CD4-positive, alpha-beta memory T cell (primary cell): Measurements from ENCODE around the gene DCN. TPM values are rescaled to one million over a fixed set of nuclear protein-coding genes. Genes with fewer than 3 reads are reported as not detected.

Source experiments
- CTCF ChIA-PET: fragments of 350-600 bp; sonication (Branson Sonifier 250); formaldehyde crosslinking; loops from one replicate; lab custom pipeline; 2021; ENCODE audit warnings: inconsistent platforms; ENCODE audit not compliant: partially characterized antibody; lab: Charles Lee
- POLR2A ChIA-PET: fragments of 350-600 bp; sonication (Branson Sonifier 250); formaldehyde crosslinking; loops from one replicate; lab custom pipeline; 2021; ENCODE audit not compliant: partially characterized antibody; lab: Charles Lee
- DNase-seq, 5 donors: peaks; one replicate each; pipeline versions ENCODE4 v3.0.0 to v3.0.0-alpha.2; 2020 to 2022; ENCODE audit warnings: mixed read lengths in 1 of 5
- H3K27ac ChIP-seq: one replicate; pipeline ENCODE4 v1.7.0; 2013; ENCODE audit warnings: low read depth, low read length
- H3K27me3 ChIP-seq: 2 replicates; pipeline ENCODE4 v1.7.0; 2013; ENCODE audit warnings: mild to moderate bottlenecking, low read length, moderate library complexity; ENCODE audit not compliant: insufficient read depth
- H3K36me3 ChIP-seq: 2 replicates; pipeline ENCODE4 v1.7.0; 2013; ENCODE audit warnings: mild to moderate bottlenecking, low read length, moderate library complexity; ENCODE audit not compliant: insufficient read depth
- H3K4me1 ChIP-seq: 2 replicates; pipeline ENCODE4 v1.7.0; 2013; ENCODE audit warnings: mild to moderate bottlenecking, low read length, moderate library complexity; ENCODE audit not compliant: insufficient read depth
- H3K4me3 ChIP-seq, 2 donors: one replicate each; pipeline ENCODE4 v1.7.0; 2013; ENCODE audit warnings: low read length in 2 of 2, mild to moderate bottlenecking in 1 of 2
- H3K9me3 ChIP-seq, 2 donors: one replicate each; pipeline ENCODE4 v1.7.0; 2013; ENCODE audit warnings: low read length in 2 of 2, control low read depth in 1 of 2; ENCODE audit not compliant: control insufficient read depth in 1 of 2
- H3K27ac Mint-ChIP-seq, 7 donors: one replicate each; pipeline ENCODE4 v1.8.0; 2020 to 2021; ENCODE audit warnings: mixed read lengths in 7 of 7, mild to moderate bottlenecking in 6 of 7, inconsistent platforms in 3 of 7, moderate library complexity in 3 of 7
- H3K27me3 Mint-ChIP-seq, 2 donors: one replicate each; pipeline ENCODE4 v1.8.0; 2020 to 2021; ENCODE audit warnings: mixed read lengths in 2 of 2
- H3K36me3 Mint-ChIP-seq, 2 donors: one replicate each; pipeline ENCODE4 v1.8.0; 2020 to 2021; ENCODE audit warnings: mixed read lengths in 2 of 2, inconsistent platforms in 1 of 2, mild to moderate bottlenecking in 1 of 2
- H3K4me1 Mint-ChIP-seq, 4 donors: one replicate each; pipeline ENCODE4 v1.8.0; 2020 to 2021; ENCODE audit warnings: mixed read lengths in 4 of 4, mild to moderate bottlenecking in 1 of 4
- H3K4me3 Mint-ChIP-seq, 8 donors: one replicate each; pipeline ENCODE4 v1.8.0; 2020 to 2021; ENCODE audit warnings: mixed read lengths in 8 of 8, mild to moderate bottlenecking in 7 of 8, moderate library complexity in 6 of 8, inconsistent platforms in 3 of 8
- H3K9me3 Mint-ChIP-seq, 8 donors: one replicate each; pipeline ENCODE4 v1.8.0; 2020 to 2021; ENCODE audit warnings: mixed read lengths in 8 of 8, mild to moderate bottlenecking in 5 of 8, inconsistent platforms in 3 of 8, moderate library complexity in 1 of 8
- intact Hi-C: fragments of 100-400 bp; cut with micrococcal nuclease; formaldehyde crosslinking; loops from one replicate; pipeline ENCODE4 v1.15.1; 2023
- polyA plus RNA-seq, 2 donors: library from polyadenylated mRNA; unstranded; fragments of 300-500 nt; fragmentation: Illumina TruSeq; gene quantifications; one replicate each; pipeline ENCODE4 v1.2.3, GENCODE V29; 2021
- total RNA-seq, 2 experiments: library from RNA; stranded (reverse); gene quantifications; one replicate each; pipeline ENCODE4 v1.2.3, GENCODE V29; 2021

DCN gene
- total and polyA plus RNA-seq, 4 experiments from 2014 or later: not detected

- no peaks in the 10 kb centered on the region for H3K27me3 ChIP-seq
- no peak for DNase-seq
- H3K9me3 Mint-ChIP-seq: peaks cover 0 to 9% (median 2%) of the 10 kb centered on the region in 8 donors
- ChIA-PET POLR2A (no interaction called here), CTCF (no interaction called here)
- H3K27ac ChIP-seq: no peak overlapping the region
- no peaks in the 10 kb centered on the region for H3K36me3 ChIP-seq
- H3K9me3 ChIP-seq: no peaks in the 10 kb centered on the region
- H3K4me1 ChIP-seq: no peaks in the 10 kb centered on the region
- no peak overlapping the region for H3K27ac Mint-ChIP-seq
- H3K4me3 Mint-ChIP-seq: no peak overlapping the region
- no peak overlapping the region for H3K4me3 ChIP-seq
- no peaks in the 10 kb centered on the region for H3K4me1 Mint-ChIP-seq
- no peaks in the 10 kb centered on the region for H3K36me3 Mint-ChIP-seq
- intact Hi-C loops: no loop called here
- H3K27me3 Mint-ChIP-seq: no peaks in the 10 kb centered on the region
These were observed 21.8 kb upstream of the DCN start for GRCh38 chr12:91204421-91204820.

DNA sequence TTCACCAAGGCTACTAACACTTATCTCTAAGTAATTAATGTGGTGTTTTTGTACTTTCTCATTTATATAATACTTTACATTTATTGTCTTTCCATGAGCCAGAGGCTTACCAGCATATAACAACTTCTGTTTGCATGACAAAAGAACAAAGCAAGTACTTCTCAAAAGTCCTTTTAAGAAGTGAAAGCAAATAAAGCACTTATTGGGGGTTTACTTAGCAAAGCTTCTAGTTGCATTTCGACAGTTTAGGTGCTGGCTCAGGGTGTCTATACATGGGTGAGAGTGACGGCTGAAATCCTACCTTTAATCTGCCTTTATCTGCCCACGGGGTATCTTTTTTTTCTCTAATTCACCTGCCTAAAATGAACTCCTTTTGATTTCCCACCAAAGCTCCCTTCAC, 21.0 kb upstream of the DCN start:
- Mint-ChIP-seq H3K4me3 (no peak overlapping the region), H3K27me3 (no peaks in the 10 kb centered on the region), H3K27ac (no peak overlapping the region), H3K36me3 (no peaks in the 10 kb centered on the region), H3K9me3 (peaks cover 0 to 9% (median 2%) of the 10 kb centered on the region in 8 donors), H3K4me1 (no peaks in the 10 kb centered on the region)
- DNase-seq: no peak
- intact Hi-C loops: no loop called here
- H3K27ac ChIP-seq: no peak overlapping the region
- POLR2A ChIA-PET: no interaction called here
- no peak overlapping the region for H3K4me3 ChIP-seq
- no peaks in the 10 kb centered on the region for H3K9me3 ChIP-seq
- no peaks in the 10 kb centered on the region for H3K27me3 ChIP-seq
- no peaks in the 10 kb centered on the region for H3K36me3 ChIP-seq
- CTCF ChIA-PET: no interaction called here
- H3K4me1 ChIP-seq: no peaks in the 10 kb centered on the region

- no peak overlapping the region for H3K4me3 Mint-ChIP-seq
- Histone ChIP-seq H3K4me3 (no peak overlapping the region), H3K27me3 (no peaks in the 10 kb centered on the region), H3K4me1 (no peaks in the 10 kb centered on the region), H3K36me3 (no peaks in the 10 kb centered on the region), H3K27ac (no peak overlapping the region), H3K9me3 (no peaks in the 10 kb centered on the region)
- ChIA-PET POLR2A (no interaction called here), CTCF (no interaction called here)
- no peak overlapping the region for H3K27ac Mint-ChIP-seq
- no peak for DNase-seq
- intact Hi-C loops: no loop called here
- H3K4me1 Mint-ChIP-seq: no peaks in the 10 kb centered on the region
- H3K36me3 Mint-ChIP-seq: no peaks in the 10 kb centered on the region
- peaks cover 0 to 4% (median 0%) of the 10 kb centered on the region in 8 donors for H3K9me3 Mint-ChIP-seq
- no peaks in the 10 kb centered on the region for H3K27me3 Mint-ChIP-seq
These were observed 19.8 kb upstream of the DCN start for GRCh38 chr12:91202390-91202789.

GRCh38 chr12:91196436-91196835, 13.8 kb upstream of the DCN start:
- Histone ChIP-seq H3K27me3 (no peaks in the 10 kb centered on the region), H3K27ac (no peak overlapping the region), H3K4me3 (no peak overlapping the region), H3K9me3 (no peaks in the 10 kb centered on the region), H3K4me1 (no peaks in the 10 kb centered on the region), H3K36me3 (no peaks in the 10 kb centered on the region)
- Mint-ChIP-seq H3K4me1 (no peaks in the 10 kb centered on the region), H3K27ac (no peak overlapping the region), H3K4me3 (no peak overlapping the region), H3K27me3 (no peaks in the 10 kb centered on the region), H3K9me3 (peaks cover 0 to 10% (median 2%) of the 10 kb centered on the region in 8 donors), H3K36me3 (no peaks in the 10 kb centered on the region)
- intact Hi-C loops: no loop called here
- DNase-seq: no peak
- ChIA-PET CTCF (no interaction called here), POLR2A (no interaction called here)

- Histone ChIP-seq H3K4me3 (no peak overlapping the region), H3K9me3 (no peaks in the 10 kb centered on the region), H3K27ac (no peak overlapping the region), H3K36me3 (no peaks in the 10 kb centered on the region), H3K4me1 (no peaks in the 10 kb centered on the region), H3K27me3 (no peaks in the 10 kb centered on the region)
- Mint-ChIP-seq H3K27me3 (no peaks in the 10 kb centered on the region), H3K4me3 (no peak overlapping the region), H3K9me3 (peaks cover 0 to 10% (median 2%) of the 10 kb centered on the region in 8 donors), H3K36me3 (no peaks in the 10 kb centered on the region), H3K4me1 (no peaks in the 10 kb centered on the region), H3K27ac (no peak overlapping the region)
- no peak for DNase-seq
- ChIA-PET CTCF (no interaction called here), POLR2A (no interaction called here)
- intact Hi-C loops: no loop called here
These were observed 11.9 kb upstream of the DCN start for GRCh38 chr12:91194500-91194899.

DNA sequence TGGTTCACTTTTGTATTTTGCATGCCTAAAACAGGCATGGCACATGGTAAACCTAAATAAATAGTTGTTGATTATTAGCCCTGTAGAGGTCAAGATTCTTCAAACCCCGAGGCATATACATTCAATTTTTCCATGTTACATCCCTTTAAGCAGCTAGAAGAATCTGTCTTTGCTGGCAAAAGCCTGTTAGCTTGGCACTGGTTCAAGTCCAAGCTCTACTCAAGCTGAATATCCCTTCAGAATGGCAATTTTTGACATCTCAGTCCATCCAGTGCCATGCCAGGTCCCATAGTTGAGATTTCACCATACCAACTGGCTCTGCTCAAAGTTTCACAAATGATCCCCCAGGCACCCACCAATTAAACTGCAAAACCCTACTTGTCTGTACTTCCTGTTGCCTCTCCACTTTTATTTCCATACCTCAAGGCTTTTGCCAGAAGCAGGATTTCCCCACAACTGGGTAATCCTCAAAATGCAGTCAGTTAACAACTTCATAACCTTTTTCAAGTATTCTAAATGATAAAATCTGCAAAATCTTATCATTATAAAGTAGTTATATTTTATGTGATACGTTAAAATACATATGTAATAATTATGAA, 9.0 kb upstream of the DCN start:
- no peak overlapping the region for H3K4me3 Mint-ChIP-seq
- peaks cover 0 to 6% (median under 1%) of the 10 kb centered on the region in 8 donors for H3K9me3 Mint-ChIP-seq
- DNase-seq: no peak
- Histone ChIP-seq H3K4me3 (no peak overlapping the region), H3K9me3 (no peaks in the 10 kb centered on the region), H3K36me3 (no peaks in the 10 kb centered on the region), H3K4me1 (no peaks in the 10 kb centered on the region), H3K27ac (no peak overlapping the region), H3K27me3 (no peaks in the 10 kb centered on the region)
- no peaks in the 10 kb centered on the region for H3K27me3 Mint-ChIP-seq
- no peak overlapping the region for H3K27ac Mint-ChIP-seq
- intact Hi-C loops: no loop called here
- H3K4me1 Mint-ChIP-seq: no peaks in the 10 kb centered on the region
- ChIA-PET POLR2A (no interaction called here), CTCF (no interaction called here)
- no peaks in the 10 kb centered on the region for H3K36me3 Mint-ChIP-seq

GRCh38 chr12:91189516-91189915, 6.9 kb upstream of the DCN start:
- H3K4me1 ChIP-seq: no peaks in the 10 kb centered on the region
- no peak overlapping the region for H3K4me3 ChIP-seq
- H3K4me3 Mint-ChIP-seq: no peak overlapping the region
- H3K36me3 Mint-ChIP-seq: no peaks in the 10 kb centered on the region
- no peaks in the 10 kb centered on the region for H3K36me3 ChIP-seq
- no peaks in the 10 kb centered on the region for H3K9me3 ChIP-seq
- no peaks in the 10 kb centered on the region for H3K27me3 Mint-ChIP-seq
- H3K27ac ChIP-seq: no peak overlapping the region
- H3K4me1 Mint-ChIP-seq: no peaks in the 10 kb centered on the region
- peaks cover 0 to 3% (median 0%) of the 10 kb centered on the region in 8 donors for H3K9me3 Mint-ChIP-seq
- CTCF ChIA-PET: no interaction called here
- intact Hi-C loops: no loop called here
- H3K27me3 ChIP-seq: no peaks in the 10 kb centered on the region
- POLR2A ChIA-PET: no interaction called here
- no peak overlapping the region for H3K27ac Mint-ChIP-seq
- no peak for DNase-seq

GRCh38 chr12:91188778-91189177, 6.2 kb upstream of the DCN start:
- CTCF ChIA-PET: no interaction called here
- intact Hi-C loops: no loop called here
- H3K4me1 ChIP-seq: no peaks in the 10 kb centered on the region
- Mint-ChIP-seq H3K9me3 (peaks cover 0 to 3% (median 0%) of the 10 kb centered on the region in 8 donors), H3K36me3 (no peaks in the 10 kb centered on the region), H3K27ac (no peak overlapping the region), H3K4me3 (no peak overlapping the region), H3K27me3 (no peaks in the 10 kb centered on the region), H3K4me1 (no peaks in the 10 kb centered on the region)
- H3K27ac ChIP-seq: no peak overlapping the region
- H3K36me3 ChIP-seq: no peaks in the 10 kb centered on the region
- no peaks in the 10 kb centered on the region for H3K27me3 ChIP-seq
- H3K9me3 ChIP-seq: no peaks in the 10 kb centered on the region
- DNase-seq: no peak
- H3K4me3 ChIP-seq: no peak overlapping the region
- POLR2A ChIA-PET: no interaction called here
